ENCODE measurements around the gene KCTD5.

DNA sequence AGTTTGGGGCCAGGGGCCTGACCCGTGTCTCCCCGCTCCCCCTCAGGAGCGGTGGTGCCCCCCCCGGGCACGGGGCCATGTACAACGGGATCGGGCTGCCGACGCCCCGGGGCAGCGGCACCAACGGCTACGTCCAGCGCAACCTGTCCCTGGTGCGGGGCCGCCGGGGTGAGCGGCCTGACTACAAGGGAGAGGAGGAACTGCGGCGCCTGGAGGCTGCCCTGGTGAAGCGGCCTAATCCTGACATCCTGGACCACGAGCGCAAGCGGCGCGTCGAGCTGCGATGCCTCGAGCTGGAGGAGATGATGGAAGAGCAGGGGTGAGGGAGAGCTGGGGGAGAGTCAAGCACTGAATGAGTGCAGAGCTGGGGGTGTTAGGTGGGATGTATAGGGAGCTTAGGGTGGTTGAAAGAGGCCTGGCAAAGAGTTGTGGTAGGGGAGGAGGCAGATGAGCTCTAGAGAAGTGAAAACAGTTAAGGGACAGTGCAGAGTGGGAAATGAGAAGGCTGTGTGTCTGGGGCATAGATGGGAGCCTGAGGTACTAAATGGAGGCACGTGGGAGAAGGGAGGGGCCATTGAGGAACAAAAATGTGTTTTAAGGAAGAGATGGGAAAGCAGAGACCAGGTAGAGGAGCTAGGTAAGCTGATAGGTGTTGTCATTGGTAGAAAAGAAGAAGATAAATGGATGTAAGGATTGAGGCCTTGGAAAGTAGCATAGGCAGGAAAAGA is 74.1 kb downstream of the KCTD5 start:
- no peak for TF ChIP-seq POLR2A (IDR thresholded peaks at IDR 0.05; ENCODE audit: low read length)
- no peak for TF ChIP-seq GATA1 (IDR thresholded peaks at IDR 0.05; ENCODE audit: low read depth, low read length)
